Stimulated activated CD4-positive, alpha-beta T cell treated with anti-CD3 and anti-CD28 coated beads, Interleukin-12 subunit alpha, Interleukin-12 subunit beta, amount 100 ng/mL, for 4 hours (primary cell): ENCODE data around the gene ATAD3C.
"Not testable (repeated sequence)": the region's sequence is repeated elsewhere in the genome, so short reads cannot be mapped to it uniquely, and the experiment has no call there.

ENCODE experiments used
- DNase-seq: peaks from one replicate; pipeline ENCODE4 v3.0.0-alpha.2; 2020

ATAD3C gene

GRCh38 chr1:1513675-1514074, 64.2 kb downstream of the ATAD3C start:
- DNase-seq = not testable (repeated sequence)

- not testable (repeated sequence) for DNase-seq
Observed at GRCh38 chr1:1514376-1514775, 64.9 kb downstream of the ATAD3C start.

GRCh38 chr1:1516923-1517322, 67.4 kb downstream of the ATAD3C start:
- DNase-seq = not testable (repeated sequence)

- no peak for DNase-seq
Observed at GRCh38 chr1:1517973-1518620, 68.6 kb downstream of the ATAD3C start.

GRCh38 chr1:1518621-1519007, 69.1 kb downstream of the ATAD3C start:
- not testable (repeated sequence) for DNase-seq
